Ovary (tissue), 9 donors: ENCODE results near the gene GPR183. TPM values are rescaled to one million over a fixed set of nuclear protein-coding genes. Genes with fewer than 3 reads are reported as not detected.

Experiments used
- DNase-seq, 5 donors: peaks; one replicate each; pipeline ENCODE4 v3.0.0-alpha.2; 2019 to 2020
- H3K27ac ChIP-seq, 2 donors: fragments of 200-600 bp; one replicate each; pipeline versions ENCODE4 v1.5.1 to v1.8.0; 2019 to 2022
- H3K27me3 ChIP-seq: fragments of 200-600 bp; one replicate; pipeline ENCODE4 v1.8.0; 2022
- H3K36me3 ChIP-seq: fragments of 200-600 bp; sonication (generic); one replicate; pipeline ENCODE4 v1.5.1; 2019
- H3K4me1 ChIP-seq: one replicate; pipeline ENCODE4 v1.8.1; 2013; ENCODE audit warnings: mild to moderate bottlenecking, moderate library complexity; ENCODE audit not compliant: insufficient read depth
- H3K4me3 ChIP-seq: fragments of 200-600 bp; sonication (generic); one replicate; pipeline ENCODE4 v1.5.1; 2017
- H3K9me3 ChIP-seq, 2 donors: fragments of 200-600 bp in 1 of 2; sonication (generic) in 1 of 2; one replicate each; pipeline versions ENCODE4 v1.5.1 to v1.8.1; 2013 to 2019; ENCODE audit warnings: mild to moderate bottlenecking in 1 of 2, moderate library complexity in 1 of 2
- EP300 ChIP-seq: sonication (generic); formaldehyde crosslinking; IDR thresholded peaks from one replicate; pipeline ENCODE4 v1.6.1; 2017; ENCODE audit warnings: antibody characterized with exemption
- POLR2A ChIP-seq: fragments of 450-650 bp; IDR thresholded peaks from one replicate; pipeline ENCODE4 v1.6.1; 2017; ENCODE audit warnings: antibody characterized with exemption, mild to moderate bottlenecking, moderate library complexity
- WGBS, 3 donors: extraction: QIAGEN DNeasy Blood & Tissue Kit in 1 of 3; methylation state at CpG; one replicate each; pipeline versions ENCODE4 v1.1.5 to v1.1.7; 2013 to 2017; 5-methylcytosine and 5-hydroxymethylcytosine counted together
- intact Hi-C, 4 donors: fragments of 100-400 bp; cut with DNase I; formaldehyde crosslinking; loops; one replicate each; pipeline versions ENCODE4 v1.11.0 to v1.15.1; 2022 to 2023
- polyA plus RNA-seq, 2 donors: library from polyadenylated mRNA; stranded (reverse); fragments of 200-250 nt in 1 of 2; fragments of 350-450 nt in 1 of 2; fragmentation: Illumina TruSeq in 1 of 2; extraction: RNeasy Lipid Tissue Mini Kit (QIAGEN cat#74804) in 1 of 2; gene quantifications; one replicate each; pipeline ENCODE4 v1.2.3, GENCODE V29; 2013 to 2014
- total RNA-seq, 7 donors: library from RNA; depleted of rRNA in 2 of 7; stranded (reverse); fragments of >200 nt in 2 of 7; fragmentation: NEBNext Ultra II Directional in 3 of 7; extraction: Animal tissue kit (Norgen Biotek cat#: 25700) in 3 of 7; gene quantifications; one replicate each; pipeline versions ENCODE4 v1.1.0 to v1.2.4, GENCODE V29; 2016 to 2023
- TF ChIP-seq, protein P1 (sequence below), 3 donors: fragments of 450-650 bp in 2 of 3; fragments of 200-600 bp in 1 of 3; IDR thresholded peaks; one replicate each; pipeline versions ENCODE4 v1.5.1 to v1.8.0; 2016 to 2022; ENCODE audit warnings: antibody characterized with exemption in 3 of 3, mild to moderate bottlenecking in 1 of 3
- donor health status: DM: no; HTN: no; CAD: no; lungs with moderate emphysema.
- donor health status: DM: no; HTN: no; CAD: no.
- donor health status: Bipolar disorder and iron deficiency.
- donor health status: DM: yes; HTN: yes; CAD: no.
- donor health status: DM: no; HTN: no; CAD: no.
- donor health status: DM: yes; HTN: yes; CAD: no.

GPR183 gene
- total and polyA plus RNA-seq, 9 donors = 2.4 to 14.6 (median 5.5) TPM

- Histone ChIP-seq H3K9me3 (no peaks in the 10 kb centered on the region), H3K4me3 (no peak overlapping the region), H3K27me3 (no peaks in the 10 kb centered on the region), H3K36me3 (no peaks in the 10 kb centered on the region), H3K27ac (no peak overlapping the region), H3K4me1 (no peaks in the 10 kb centered on the region)
- TF ChIP-seq, protein P1, sequence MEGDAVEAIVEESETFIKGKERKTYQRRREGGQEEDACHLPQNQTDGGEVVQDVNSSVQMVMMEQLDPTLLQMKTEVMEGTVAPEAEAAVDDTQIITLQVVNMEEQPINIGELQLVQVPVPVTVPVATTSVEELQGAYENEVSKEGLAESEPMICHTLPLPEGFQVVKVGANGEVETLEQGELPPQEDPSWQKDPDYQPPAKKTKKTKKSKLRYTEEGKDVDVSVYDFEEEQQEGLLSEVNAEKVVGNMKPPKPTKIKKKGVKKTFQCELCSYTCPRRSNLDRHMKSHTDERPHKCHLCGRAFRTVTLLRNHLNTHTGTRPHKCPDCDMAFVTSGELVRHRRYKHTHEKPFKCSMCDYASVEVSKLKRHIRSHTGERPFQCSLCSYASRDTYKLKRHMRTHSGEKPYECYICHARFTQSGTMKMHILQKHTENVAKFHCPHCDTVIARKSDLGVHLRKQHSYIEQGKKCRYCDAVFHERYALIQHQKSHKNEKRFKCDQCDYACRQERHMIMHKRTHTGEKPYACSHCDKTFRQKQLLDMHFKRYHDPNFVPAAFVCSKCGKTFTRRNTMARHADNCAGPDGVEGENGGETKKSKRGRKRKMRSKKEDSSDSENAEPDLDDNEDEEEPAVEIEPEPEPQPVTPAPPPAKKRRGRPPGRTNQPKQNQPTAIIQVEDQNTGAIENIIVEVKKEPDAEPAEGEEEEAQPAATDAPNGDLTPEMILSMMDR (IDR thresholded peaks at IDR 0.05) = peak in 2 of 3 donors; percentile 38 to 41
- no peak for TF ChIP-seq POLR2A
- intact Hi-C loops = loop anchor here in 3 of 4 donors (5.0 to 10.0 kb wide), 2 partner anchors 91 to 171 kb away; no protein-coding TSS in a partner anchor
- WGBS, 3 donors = 28 to 38% (median 32%) methylated on average over 3 of the region's 3 CpGs
- DNase-seq = no peak
Observed at GRCh38 chr13:99265821-99266426, 41.3 kb downstream of the GPR183 start.

DNA sequence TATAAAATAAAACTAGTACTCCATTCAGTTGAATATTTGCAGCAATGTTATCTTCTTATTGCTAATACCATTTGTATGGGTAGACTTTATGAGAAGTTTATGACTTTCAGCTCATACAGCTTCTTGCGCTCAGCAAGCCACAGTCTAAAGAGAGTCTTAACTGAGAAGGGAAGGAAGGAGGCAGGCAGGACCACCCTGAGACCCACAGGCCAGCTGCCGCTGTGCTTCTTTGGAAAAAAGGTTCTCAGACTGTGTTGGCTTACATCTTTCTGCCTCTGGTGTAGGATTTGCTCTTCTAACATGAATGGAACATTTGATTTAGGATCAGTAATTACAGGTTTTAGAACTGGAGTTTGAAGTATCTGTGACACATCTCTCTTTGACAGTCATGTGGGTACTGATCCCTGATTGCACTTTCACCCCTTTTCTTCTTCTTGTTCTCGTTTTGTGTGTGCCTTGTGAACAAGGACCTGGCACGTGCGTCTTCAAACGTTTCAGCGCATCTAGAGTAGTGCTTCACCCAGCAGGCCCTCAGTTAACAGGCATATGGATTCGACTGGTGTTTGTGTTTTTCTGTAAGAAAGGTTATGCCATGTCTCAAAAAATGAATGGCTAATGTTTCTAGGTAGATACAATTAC, 41.9 kb downstream of the GPR183 start:
- no peaks in the 10 kb centered on the region for H3K9me3 ChIP-seq
- DNase-seq = no peak
- no peaks in the 10 kb centered on the region for H3K36me3 ChIP-seq
- 77 to 80% (median 79%) methylated on average over 8 of the region's 8 CpGs for WGBS, 3 donors
- no peak overlapping the region for H3K27ac ChIP-seq
- no peak overlapping the region for H3K4me3 ChIP-seq
- H3K4me1 ChIP-seq = no peaks in the 10 kb centered on the region
- intact Hi-C loops = loop anchor here in 3 of 4 donors (5.0 to 10.0 kb wide), 2 partner anchors 90 to 172 kb away; no protein-coding TSS in a partner anchor
- H3K27me3 ChIP-seq = no peaks in the 10 kb centered on the region
- TF ChIP-seq POLR2A = no peak
- TF ChIP-seq EP300 = no peak
- TF ChIP-seq, protein P1 (IDR thresholded peaks at IDR 0.05) = no peak

- Histone ChIP-seq H3K27ac (no peak overlapping the region), H3K36me3 (no peaks in the 10 kb centered on the region), H3K27me3 (no peaks in the 10 kb centered on the region), H3K9me3 (no peaks in the 10 kb centered on the region), H3K4me1 (no peaks in the 10 kb centered on the region), H3K4me3 (no peak overlapping the region)
- DNase-seq = no peak
- WGBS, 3 donors = 68 to 83% (median 74%) methylated on average over 1 of the region's 1 CpG
- TF ChIP-seq, protein P1 (IDR thresholded peaks at IDR 0.05) = no peak
- TF ChIP-seq EP300 = no peak
- TF ChIP-seq POLR2A = no peak
- intact Hi-C loops = loop anchor here in 3 of 4 donors (5.0 to 10.0 kb wide), 2 partner anchors 87 to 89 kb away; no protein-coding TSS in a partner anchor
Observed at GRCh38 chr13:99264051-99264450, 43.1 kb downstream of the GPR183 start.

GRCh38 chr13:99263126-99263785, 43.9 kb downstream of the GPR183 start:
- no peak overlapping the region for H3K27ac ChIP-seq
- WGBS, 3 donors = 69 to 92% (median 92%) methylated on average over 7 of the region's 7 CpGs
- no peak for DNase-seq
- no peaks in the 10 kb centered on the region for H3K4me1 ChIP-seq
- H3K9me3 ChIP-seq = no peaks in the 10 kb centered on the region
- no peaks in the 10 kb centered on the region for H3K36me3 ChIP-seq
- TF ChIP-seq EP300 (no peak), POLR2A (no peak)
- TF ChIP-seq, protein P1 (IDR thresholded peaks at IDR 0.05) = no peak
- H3K4me3 ChIP-seq = no peak overlapping the region
- intact Hi-C loops = loop anchor here in 3 of 4 donors (5.0 to 10.0 kb wide), 2 partner anchors 86 to 88 kb away; no protein-coding TSS in a partner anchor
- H3K27me3 ChIP-seq = no peaks in the 10 kb centered on the region
